GM19452 (cell line): Measurements from ENCODE around the gene CEP112.

Experiments
- ATAC-seq: cut with Tn5 transposase; IDR thresholded peaks from one replicate; pipeline ENCODE4 v1.9.1; 2021; ENCODE audit not compliant: unreplicated experiment

Gene CEP112

DNA sequence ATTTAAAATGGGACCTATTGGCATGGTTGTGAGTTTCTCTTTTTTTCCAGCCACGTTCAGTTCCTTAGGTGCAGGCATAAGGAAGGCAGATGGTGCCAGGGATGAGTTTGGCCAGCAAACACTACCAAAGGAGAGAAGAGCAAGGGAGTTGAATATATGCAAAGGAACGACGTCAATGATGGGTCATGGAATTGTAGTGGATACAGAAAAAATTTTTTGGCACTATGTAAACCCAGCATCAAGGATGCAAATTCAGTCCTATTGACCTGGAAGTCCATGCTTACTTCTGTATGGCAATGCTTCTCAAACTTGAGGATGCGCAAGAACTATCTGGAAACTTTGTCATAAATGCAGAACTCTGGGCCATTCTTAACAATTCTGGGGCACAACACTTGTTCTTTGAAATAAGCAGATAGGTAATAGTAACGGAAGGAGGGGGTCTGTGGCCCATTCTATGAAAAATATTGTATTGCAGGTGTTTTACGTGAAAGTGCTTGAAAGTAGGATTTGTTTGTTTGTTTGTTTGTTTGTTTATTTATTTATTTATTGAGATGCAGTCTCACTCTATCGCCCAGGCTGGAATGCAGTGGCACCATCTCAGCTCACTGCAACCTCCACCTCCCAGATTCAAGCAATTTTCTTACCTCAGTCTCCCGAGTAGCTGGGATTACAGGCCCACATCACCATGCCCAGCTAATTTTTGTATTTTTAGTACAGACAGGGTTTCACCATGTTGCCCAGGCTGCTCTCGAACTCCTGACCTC lies 19.3 kb upstream of the CEP112 start:
- ATAC-seq: no peak

DNA sequence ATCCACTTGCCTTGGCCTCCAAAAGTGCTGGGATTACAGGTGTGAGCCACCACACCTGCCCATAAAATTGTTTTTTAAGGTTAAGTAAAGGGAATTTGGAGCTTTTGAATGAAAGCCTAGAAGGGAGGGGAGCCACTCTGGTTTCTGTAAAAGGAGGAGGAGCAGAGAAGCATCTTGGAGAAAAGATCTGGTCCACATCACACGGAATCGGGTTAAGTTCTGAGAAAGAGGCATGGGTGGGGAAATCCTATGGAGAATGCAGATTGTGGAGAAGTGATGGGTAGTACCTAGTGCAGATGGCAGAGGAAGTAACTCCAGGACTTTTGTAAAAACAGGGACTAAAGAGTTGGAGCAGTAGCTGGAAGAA lies 18.3 kb upstream of the CEP112 start:
- no peak for ATAC-seq

DNA sequence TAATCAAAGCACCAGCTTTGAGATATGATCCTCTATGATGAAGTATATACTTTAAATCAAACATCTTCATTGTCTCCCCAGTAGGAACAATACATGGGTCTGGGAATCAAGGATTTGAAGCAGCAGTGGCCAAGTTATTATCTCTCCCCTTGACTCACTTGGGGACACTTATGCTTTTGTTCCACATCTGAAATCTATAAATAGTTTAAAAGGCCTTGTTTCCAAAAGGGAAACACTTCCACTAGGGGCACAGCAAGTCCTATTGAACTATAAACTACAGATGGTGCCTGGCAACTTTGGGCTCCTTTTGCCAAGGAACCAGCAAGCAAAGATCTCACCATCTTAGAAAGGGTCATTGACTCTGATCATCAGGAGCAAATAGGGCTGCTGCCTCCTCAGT lies 16.0 kb upstream of the CEP112 start:
- ATAC-seq: no peak

DNA sequence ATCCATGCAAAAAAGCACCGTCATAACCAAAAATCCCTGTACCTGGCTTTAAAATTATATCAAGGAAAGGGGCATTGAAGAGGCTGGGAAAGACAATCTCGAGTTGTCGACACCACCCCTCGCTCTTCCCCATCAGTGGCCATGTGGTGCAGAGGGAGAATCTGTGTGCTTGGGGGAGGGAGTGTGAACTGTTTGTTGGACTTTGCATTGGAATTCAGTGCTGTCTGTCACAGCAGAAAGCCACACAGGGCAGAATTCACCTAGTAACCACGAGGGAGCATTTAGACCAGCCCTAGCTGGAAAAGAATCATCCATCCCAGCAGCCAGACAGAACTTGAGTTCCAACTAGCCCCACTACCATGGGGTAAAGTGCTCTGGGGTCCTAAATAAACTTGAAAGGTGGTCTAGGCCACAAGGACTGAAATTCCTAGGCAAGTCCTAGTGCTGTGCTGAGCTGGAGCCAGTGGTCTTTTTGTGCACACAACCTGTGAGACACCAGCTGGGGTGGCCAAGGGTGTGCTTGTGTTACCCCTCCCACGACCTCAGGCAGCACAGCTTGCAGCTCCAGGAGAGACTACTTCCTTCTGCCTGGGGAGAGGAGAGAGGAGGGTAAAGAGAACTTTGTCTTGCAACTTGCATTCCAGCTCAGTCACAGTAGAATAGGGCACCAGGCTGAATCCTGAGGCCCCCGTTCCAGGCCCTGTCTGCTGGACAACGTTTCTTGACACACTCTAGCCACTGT lies 11.5 kb upstream of the CEP112 start:
- no peak for ATAC-seq

DNA sequence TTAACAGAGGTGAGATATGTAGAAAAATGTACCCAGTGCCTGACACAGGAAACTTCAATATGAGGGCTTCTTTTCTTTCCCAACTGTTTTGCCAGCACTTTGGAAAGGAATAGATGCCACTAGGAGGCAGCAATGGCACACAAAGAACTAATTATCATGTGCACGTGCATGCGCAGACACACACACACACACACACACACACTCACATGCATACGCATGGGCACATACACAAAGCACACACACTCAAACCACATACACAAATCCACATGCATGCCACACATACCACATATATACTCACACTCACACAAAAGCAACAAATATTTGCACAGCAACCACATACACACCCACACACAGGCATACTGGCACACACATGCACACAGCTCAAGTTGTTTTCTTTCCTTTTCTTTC lies 8.8 kb upstream of the CEP112 start:
- ATAC-seq: no peak

DNA sequence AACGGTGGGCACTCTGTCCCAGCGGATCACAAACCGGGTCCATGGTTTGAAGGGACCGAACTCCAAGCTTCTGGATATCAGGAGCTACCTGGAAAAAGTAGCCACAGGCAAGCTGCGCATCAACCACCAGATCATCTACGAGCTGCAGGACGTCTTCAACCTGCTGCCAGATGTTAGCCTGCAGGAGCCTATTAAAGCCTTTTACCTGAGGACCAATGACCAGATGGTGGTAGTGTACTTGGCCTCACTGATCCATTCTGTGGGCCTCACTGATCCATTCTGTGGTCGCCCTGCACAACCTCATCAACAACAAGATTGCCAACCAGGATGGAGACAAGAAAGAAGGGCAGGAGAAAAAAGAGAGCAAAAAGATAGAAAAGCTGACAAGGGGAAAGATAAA lies 6.3 kb upstream of the CEP112 start:
- ATAC-seq: no peak

DNA sequence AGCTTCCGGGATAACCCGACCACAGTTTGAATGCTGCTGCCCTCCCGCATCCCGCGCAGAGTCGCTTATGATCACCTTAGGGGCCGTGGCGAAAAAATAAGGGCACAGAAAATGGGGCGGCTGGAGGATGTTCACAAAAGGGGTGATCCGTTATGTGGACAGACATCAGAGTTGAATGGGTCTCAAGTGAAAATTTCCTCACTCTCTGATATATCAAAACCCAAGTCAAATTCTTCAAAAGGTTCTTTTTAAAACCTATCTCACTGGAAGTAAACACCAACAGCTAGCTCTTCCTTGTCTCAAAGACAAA lies 400 bp upstream of the CEP112 start:
- peak; percentile 22 for ATAC-seq

DNA sequence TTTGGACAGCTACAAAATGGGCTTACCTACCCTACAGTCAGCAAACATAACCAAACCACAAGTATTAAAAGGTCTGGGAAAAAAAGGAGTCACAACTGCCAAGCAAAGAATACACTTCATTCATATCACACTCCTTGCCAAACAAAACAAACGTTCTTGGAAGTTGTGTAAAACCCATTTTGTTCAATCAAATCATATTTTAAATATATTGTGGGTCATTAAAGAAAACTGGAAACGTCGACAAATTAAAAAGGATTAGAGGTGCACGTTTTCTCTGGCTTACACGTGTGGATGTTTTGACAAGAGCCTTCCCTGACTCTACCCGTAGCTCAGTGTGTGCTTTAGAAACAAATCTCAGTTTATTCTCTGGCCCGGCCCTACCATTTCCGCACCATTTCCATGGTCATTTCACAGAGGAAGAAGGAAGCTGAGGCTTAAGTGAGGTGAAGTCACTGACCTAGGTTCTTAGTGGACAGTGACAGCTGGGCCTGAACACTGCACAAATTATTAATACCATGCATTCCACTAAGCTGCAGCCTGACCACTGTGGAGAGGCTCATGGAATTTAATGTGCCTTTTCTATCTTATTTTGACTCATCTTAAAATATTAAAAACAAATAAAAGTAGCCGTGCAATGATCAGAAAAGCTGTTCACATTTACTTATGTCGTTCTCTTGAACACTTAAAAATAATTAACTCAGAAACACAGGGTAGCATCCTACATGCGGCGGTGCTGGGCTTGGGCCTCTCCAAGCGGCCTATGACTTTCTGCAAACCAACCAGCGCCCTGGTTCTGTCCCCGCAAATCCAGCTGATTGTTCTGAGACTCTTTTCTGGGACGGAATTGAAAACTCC lies 968 bp downstream of the CEP112 start:
- no peak for ATAC-seq

DNA sequence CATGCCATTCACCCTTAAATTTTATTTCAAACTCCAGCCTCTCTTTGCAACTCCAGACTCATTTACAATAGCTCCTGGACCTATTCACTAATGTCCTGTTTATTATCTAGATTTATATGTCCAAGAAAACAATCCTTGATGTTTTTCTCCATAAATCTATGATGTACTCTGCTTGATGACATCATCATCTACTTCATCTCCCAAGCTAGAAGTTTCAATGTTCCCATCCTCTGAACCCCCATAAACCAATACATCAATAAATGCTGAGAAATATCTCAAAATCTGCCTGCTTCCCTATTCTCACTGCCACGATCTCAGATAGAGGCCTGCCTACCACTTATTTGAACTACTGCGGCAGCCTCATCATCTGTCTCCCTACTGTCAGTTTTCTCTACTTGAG lies 4.2 kb downstream of the CEP112 start:
- no peak for ATAC-seq

DNA sequence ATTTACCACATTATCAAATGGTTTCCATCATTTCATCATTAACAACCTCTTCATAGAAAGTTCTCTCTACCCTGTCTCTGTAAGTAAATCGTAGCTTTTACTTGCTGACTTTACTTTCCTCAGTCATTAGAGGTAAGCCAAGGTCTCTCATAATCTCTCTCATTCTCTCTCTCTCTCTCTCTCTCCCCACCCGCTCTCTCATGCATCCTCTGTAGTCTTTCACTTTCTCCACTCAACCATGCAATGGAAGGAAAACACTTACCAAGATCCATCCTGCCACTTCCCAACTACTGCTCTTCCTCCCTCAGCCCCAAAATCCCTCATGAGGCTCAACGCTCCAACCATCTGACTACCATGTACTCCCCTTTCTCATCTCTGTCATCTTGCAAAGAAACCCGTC lies 6.1 kb downstream of the CEP112 start:
- no peak for ATAC-seq

DNA sequence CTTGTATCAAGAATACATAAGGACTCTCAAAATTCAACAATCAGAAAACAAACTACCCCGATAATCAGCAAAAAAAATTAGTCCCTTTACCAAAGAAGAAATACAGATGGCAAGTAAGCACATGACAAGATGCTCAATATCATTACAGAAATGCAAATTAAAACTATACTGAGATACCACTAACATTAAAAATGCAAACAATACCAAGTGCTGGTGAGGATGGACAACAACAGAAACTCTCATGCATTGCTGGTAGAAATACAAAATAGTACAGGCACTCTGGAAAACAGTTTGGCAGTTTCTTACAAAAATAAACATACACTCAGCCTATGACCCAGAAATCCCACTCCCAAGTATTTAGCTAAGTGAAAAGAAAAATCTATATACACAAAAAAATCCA lies 7.5 kb downstream of the CEP112 start:
- ATAC-seq: no peak

DNA sequence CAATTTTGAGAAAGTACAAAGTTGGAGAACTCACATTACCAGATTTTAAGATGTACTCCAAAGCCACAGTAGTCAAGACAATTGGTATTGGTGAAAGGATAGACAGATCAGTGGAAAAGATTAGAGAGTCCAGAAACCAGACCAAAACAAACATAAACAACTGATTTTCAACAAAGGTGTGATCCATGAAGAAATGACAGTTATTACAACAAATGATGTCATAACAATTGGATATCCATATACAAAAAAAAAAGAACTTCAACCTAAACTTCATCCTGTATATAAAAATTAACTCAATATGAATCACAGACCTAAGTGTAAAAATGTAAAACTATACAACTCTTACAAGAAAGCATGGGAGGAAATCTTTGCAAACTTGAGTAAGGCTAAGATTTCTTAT lies 8.4 kb downstream of the CEP112 start:
- ATAC-seq: no peak

DNA sequence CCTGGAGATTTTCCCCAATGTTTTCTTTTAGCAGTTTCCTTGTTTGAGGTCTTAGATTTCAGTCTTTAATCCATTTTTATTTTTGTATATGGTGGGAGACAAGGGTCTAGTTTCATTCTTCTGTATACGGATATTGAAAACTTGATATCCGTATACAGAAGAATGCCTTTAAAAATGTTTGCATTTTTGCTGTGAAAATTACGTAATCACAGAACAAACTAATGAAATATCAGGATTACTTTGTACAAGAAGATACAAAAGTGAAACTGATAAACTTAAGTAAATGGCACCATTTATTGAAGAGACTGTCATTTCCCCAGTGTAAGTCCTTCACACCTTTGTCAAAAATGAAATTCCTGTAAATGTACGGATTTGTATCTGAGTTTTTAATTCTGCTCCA lies 13.3 kb downstream of the CEP112 start:
- no peak for ATAC-seq

DNA sequence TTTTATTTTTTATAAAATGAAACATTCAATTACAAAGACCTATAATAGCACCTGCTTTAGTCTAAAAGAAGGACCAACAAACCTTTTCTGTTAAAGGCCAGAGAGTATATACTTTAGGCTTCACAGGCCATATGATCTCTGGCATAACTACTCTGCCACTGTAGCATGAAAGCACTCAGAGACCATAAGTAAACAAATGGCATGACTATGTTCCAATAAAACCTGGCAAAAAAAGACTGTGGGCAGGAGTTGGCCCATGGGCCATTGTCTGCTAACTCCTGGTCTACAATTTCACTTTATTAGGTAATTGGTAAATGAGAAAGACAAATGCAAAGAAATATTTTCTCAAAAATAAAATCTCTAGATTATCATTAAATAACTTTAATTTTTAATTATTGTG lies 14.9 kb downstream of the CEP112 start:
- no peak for ATAC-seq

DNA sequence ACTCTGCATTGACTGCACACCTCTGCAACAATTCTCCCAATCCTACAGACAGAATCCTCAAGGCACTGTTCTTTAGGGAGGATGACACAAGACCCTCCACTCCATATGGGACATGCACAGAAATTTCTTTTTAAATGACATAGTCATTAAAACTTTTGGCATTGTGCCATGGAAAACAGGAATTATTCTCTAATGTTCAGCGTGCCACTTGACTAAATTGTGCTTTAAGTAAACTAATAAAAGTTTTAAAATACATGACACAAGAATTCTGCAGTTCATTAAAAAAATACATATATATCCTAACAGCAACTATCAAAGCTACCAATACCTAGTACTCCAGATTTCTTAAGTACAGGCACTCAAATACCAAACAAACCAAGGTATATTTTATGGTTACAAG lies 16.0 kb downstream of the CEP112 start:
- no peak for ATAC-seq

DNA sequence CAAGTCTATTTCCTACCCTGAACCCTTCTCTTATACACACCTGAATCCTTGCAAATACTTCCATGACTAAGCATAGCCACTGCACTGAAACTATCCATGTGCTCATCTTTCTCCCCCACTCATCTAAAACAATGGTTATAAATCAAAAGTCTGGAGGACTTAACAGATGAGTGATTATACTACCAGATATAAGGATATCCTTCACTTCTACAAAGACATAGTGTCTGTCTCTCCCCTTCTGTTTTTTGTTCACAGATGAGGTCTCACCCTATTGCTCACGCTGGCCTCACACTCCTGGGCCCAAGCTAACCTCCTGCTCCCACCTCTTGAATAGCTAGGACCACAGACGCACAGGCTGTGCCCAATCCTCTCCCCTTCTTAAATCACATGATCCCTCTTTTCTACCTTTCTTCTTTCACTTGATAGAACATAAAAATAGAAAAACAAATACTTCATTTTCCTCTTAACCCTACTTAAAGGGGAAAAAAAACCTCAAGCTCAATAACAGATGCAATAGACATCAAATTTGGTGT lies 19.2 kb downstream of the CEP112 start:
- no peak for ATAC-seq

DNA sequence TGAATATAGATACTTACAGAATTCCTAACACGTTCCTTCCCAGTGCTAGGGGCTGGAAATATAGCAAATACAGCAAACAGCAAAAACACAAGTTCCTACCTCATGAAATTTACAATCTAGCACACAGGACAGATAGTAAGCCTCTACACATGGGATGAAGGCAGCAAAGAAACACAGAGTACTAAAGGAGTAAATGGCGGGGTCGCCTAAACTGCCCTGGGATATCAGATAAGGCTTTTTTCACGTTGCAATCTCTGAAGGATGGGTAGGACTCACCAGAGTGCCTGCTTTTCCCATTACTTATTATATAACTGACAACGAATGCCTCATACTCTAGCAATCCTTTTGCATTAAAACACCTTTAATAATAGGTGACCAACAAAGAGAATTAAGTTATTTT lies 19.8 kb downstream of the CEP112 start:
- ATAC-seq: no peak

DNA sequence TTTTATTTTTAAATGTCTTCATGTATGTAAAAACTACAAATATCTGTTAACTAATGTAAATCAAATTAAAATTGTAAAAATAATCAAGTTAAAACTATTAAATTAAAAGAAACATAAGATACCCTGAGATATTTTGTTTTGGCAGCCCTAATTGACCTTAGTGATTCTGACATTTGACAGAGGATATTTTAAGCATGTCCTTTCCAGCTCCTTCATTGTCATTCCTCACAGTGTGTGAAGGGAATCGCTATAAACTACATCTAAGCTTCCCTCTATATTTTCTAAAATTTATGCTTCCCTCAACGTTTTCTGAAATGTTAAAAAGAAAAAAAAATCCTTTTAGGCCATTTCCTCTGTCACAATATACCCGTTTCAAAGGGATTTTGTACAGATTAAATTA lies 20.2 kb downstream of the CEP112 start:
- ATAC-seq: no peak

DNA sequence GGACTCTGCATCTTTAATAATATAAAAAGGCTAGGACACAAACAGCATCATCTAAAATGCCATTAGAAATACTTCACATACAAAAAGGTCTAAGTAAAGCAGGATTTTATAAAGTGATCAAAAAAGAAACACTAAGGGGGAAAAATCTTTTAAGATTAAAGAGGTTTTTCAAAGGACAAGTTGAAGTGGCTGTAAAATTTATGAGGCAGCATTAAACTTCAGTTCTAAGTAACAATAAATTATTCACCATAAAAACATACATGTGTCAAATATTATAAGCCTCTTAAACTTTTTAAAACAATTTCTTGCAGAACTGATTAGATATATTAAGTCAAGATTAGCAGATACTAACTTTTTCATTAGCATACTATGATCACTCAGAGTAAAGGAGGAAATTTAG lies 20.8 kb downstream of the CEP112 start:
- ATAC-seq: no peak

DNA sequence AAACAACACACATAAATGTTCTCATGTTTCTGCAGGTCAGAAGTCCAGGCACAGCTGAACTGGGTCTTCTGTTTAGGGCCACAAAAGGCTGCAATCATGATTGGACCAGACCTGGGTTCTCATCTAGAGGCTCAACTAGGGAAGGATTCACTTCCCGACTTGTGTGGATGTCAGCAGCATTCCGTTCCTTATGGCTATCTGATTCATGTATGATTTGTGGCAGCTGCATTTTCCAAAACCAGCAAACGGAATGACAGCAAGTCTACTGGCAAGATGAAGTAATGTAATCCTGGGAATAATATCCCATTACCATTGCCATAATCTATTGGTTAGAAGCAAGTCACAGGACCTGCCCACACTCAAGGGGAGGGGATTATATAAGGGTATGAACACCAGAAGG lies 22.1 kb downstream of the CEP112 start:
- no peak for ATAC-seq

DNA sequence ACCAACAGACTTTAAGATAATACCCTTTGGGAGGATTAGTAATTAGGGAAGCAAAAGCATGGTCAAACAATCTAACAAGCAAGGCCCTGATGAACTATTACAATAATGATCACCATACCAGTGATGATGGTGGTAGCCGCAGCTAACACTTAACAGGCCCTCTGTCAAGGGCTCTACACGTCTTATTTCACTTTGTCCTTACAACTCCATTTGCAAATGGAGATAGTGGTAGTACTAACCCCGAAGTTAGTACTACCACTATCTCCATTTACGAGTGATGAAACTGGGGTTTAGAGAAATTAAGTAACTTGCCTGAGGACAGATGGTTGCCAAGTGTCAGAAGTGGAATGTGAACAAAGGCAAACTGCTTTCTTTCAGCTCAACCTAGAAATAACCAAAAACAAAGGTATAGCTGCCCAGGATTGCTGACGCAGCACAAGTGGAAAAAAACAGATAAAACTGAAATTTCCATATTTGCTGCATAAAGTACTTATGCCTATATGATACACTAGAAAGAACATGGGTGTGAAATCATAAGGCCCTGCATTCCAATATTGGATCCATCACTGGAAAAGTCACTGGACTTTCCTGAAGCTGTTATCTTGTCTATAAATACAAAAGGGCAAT lies 24.6 kb downstream of the CEP112 start:
- ATAC-seq: no peak
